ENCODE measurements around the gene CLN3. TPM values are rescaled to one million over a fixed set of nuclear protein-coding genes. Genes with fewer than 3 reads are reported as not detected.
A peak's percentile ranks its signal among the peaks of the same experiment; 100 is the strongest.
"Not testable (repeated sequence)": the region's sequence is repeated elsewhere in the genome, so short reads cannot be mapped to it uniquely, and the experiment has no call there.

The CLN3 gene
- total RNA-seq = 38.1 TPM

- peak; percentile 95 for DNase-seq (ENCODE audit: low spot score)
These were observed at the start of gene CLN3 for GRCh38 chr16:28491970-28492474. TSS of gene CLN3 (minus strand) at chr16:28492074. CDS start at chr16:28491759, 315 bp downstream.

- no peak for DNase-seq (ENCODE audit: low spot score)
These were observed 48.5 kb upstream of the CLN3 start for GRCh38 chr16:28540346-28540745.

GRCh38 chr16:28538733-28539596 is 47.1 kb upstream of the CLN3 start, which contains the start of gene NUPR1:
TSS of gene NUPR1 (minus strand) at chr16:28538974. CDS start at chr16:28538907, 67 bp downstream.
- DNase-seq (ENCODE audit: low spot score) = peak; percentile 90

- no peak for DNase-seq (ENCODE audit: low spot score)
These were observed 46.3 kb upstream of the CLN3 start for GRCh38 chr16:28537964-28538732.

DNA sequence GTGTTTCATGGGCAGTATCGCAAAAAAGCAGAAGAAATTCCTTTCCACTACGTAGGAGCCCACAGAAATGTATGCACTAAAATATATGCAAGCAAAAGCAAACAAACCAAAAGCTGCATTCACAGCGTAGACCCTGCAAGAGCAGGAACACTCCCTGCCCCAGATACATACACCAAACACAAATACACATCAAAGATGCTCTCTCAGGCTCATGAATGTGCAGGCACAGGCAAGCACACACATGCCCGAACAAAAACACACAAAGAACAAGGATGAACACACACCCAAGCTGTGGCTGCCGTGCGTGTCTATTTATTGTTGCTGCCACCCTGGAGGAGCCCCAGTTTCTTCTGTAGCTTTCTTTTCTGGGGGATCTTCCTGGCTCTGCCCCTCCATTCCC is 45.2 kb upstream of the CLN3 start:
- no peak for DNase-seq (ENCODE audit: low spot score)

DNA sequence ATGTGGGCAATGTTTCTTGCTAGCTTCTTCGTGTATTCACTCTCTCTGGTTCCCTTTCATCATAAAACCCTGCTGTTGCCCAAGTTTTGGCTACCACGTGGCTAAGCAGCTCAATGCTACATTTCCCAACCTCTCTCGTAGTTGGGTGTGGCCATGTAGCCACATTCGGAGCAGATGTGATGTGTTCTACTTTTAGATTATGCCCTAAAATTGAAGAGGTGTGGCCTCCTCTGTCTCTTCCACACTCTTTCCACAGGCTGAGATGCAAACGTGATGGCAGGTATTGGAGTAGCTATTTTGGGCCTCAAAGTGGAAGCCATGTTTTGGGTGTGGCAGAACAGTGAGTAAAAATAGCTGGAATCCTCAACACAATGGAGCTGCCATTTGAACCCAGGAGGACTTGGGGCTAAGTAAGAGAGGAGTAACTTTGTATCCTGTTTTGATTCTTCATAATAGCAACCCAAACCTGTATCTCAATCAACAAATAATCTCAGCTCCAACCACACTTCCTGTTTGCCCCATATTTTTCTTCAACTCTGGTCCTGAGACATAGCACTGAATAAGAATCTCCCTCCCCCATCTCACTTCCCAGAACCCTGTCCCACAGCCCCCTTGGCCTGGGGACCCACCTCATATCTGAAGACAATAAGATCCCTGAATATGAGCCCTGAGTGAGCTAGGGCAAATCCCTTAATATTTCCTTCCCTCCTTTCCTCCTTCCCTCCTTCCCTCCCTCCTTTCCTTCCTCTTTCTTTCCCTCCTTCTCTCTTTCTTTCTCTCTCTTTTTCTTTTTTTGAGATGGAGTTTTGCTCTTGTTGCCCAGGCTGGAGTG is 42.9 kb upstream of the CLN3 start:
- DNase-seq (ENCODE audit: low spot score) = no peak

DNA sequence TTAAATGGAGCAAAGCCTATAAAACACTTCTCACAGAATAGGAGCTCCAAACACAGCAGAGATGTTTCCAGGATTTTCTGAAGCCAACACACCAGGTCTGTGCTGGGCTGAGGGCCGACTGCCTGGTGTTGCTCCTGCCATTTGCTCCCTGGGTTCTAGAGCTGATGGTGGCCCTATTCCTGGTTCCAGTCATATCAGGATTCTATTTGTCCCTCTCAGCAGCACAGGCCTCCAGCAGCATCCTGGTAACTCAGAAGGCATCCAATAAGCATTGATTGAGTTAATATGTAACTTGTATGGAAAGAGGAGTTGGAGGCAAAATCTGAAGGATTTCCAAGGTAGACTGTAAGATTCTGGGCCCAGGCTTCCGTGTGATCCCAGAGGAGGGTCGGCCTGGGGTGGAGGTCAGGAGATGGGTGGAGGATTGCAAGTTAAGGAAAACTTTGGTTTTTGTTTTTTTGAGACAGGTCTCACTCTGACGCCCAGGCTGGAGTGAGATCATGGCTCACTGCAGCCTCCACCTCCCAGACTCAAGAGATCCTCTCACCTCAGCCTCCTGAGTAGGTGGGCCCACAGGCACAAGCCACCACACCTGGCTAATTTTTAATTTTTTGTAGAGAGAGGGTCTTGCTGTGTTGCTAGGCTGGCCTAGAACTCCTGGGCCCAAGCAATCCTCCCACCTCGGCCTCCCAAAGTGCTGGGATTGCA is 41.2 kb upstream of the CLN3 start:
- no peak for DNase-seq (ENCODE audit: low spot score)

GRCh38 chr16:28531777-28532744 is 40.2 kb upstream of the CLN3 start:
- DNase-seq (ENCODE audit: low spot score) = peak; percentile 64

DNA sequence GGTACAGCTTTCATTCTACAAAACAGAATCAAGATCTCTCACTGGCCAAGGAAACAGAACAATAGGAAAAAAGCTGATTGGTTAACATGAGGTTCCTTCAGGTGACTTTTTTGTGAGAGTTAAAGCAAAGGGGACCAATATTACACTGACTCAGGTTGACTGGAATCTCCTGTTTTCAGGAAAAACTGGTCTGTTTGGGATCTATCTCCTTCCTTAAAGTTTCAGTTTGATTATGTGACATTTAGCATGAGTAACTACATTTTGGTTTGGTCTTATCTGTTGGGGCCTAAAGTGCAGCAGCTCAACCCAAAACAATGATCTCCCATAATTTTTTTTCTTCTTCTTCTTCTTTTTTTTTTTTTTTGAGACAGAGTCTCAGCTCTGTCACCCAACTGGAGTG is 37.2 kb upstream of the CLN3 start:
- DNase-seq (ENCODE audit: low spot score) = no peak

DNA sequence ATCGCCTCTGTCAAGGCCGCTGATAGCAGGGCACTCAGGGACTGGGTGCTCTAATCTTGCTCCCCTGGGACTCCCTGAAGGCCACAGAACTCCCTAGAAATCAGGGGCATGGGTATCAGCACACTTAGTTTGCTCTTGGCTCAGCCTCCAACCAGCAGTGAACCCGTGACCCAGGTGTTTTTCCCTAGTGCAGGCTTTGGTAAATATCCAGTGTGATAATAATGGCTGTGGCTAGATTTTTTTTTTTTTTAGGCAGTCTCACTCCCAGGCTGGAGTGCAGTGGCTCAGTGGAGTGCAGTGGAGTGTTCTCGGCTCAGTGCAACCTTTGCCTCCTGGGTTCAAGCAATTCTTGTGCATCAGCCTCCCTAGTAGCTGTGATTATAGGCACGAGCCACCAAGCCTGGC is 36.6 kb upstream of the CLN3 start:
- no peak for DNase-seq (ENCODE audit: low spot score)

DNA sequence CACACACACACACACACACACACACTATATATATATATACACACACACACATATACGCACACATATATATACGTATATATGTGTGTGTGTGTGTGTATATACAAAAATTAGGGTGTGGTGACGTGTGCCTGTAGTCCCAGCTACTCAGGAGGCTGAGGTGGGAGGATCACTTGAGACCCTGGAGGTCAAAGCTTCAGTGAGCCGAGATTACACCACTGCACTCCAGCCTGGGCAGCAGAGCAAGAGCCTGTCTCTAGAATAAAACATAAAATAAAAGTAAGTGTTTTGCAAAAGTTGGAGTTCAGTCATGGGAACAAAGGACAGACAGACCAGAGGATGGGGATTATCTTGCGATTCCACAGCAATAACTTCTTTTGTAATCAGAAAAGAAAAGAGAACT is 36.1 kb upstream of the CLN3 start:
- no peak for DNase-seq (ENCODE audit: low spot score)

DNA sequence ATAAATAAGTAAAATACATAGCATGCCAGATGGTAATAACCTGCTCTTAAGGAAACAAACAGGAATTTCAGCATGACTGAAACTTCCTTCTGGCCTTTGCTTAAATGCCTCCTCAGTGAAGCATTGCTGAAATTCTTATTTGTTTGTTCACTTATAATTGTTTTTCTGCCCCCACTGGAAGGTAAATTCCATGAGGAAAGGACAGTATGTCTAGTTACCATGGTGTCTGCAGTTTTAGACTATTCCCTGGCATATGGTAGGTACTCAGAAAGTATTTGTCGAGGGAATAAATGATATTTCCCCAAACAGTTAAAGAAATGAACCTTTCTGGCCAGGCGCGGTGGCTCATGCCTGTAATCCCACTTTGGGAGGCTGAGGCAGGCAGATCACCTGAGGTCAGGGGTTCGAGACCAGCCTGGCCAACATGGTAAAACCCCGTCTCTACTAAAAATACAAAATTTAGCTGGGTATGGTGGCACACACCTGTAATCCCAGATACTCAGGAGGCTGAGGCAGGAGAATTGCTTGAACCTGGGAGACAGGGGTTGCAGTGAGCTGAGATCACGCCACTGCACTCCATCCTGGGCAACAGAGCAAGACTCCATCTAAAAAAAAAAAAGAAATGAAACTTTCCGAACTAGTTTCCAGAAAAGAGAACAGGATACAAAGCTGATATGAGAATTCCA is 35.4 kb upstream of the CLN3 start:
- not testable (repeated sequence) for DNase-seq (ENCODE audit: low spot score)

- DNase-seq (ENCODE audit: low spot score) = no peak
These were observed 34.6 kb upstream of the CLN3 start for GRCh38 chr16:28526201-28527099.

GRCh38 chr16:28524681-28525171 is 32.9 kb upstream of the CLN3 start:
- no peak for DNase-seq (ENCODE audit: low spot score)

DNA sequence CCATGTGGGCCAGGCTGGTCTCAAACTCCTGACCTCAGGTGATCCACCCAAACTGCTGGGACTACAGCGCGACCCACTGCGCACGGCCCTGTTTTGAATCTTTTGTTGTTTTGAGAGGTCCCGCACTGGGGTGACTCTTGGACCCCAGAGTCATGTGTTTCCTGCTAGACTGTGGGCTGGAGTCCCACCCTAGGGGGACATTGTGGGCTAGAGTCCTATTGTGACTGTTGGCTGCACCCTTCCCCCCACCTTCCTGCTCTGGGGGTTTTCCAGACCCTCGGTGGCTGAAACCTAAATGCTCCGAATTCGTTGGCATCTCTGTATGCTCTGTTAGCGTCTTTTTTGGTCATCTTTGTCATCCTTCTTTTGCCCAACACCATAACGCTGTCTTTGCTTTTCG is 30.9 kb upstream of the CLN3 start:
- DNase-seq (ENCODE audit: low spot score) = no peak

DNA sequence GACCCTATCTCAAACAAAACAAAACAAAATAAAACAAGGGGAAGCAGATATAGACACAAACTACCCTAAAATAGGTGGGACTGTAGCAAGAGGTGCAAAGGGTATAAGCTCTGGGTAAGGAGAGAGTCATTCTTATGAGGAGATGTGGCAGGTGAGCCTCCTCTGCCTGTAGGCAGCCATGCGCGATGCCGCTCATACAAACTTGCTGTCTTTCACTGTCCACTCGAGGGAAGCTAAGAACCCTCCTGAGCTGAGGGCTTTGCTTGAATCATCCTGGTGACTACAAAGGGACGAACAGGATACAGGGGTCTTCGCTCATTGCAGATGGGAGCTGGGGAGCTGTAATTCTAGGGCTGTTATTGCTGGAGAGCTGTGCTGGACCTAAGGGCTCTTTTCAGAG is 29.6 kb upstream of the CLN3 start:
- no peak for DNase-seq (ENCODE audit: low spot score)

GRCh38 chr16:28520672-28521071 is 28.8 kb upstream of the CLN3 start:
- DNase-seq (ENCODE audit: low spot score) = no peak

GRCh38 chr16:28514246-28514645 is 22.4 kb upstream of the CLN3 start:
- DNase-seq (ENCODE audit: low spot score) = no peak

Measured in mucosa of gallbladder (tissue), 1 donor.